ENCODE data around the gene C12orf60. TPM values are rescaled to one million over a fixed set of nuclear protein-coding genes. Genes with fewer than 3 reads are reported as not detected.

The C12orf60 gene
- total and polyA plus RNA-seq, 2 of the 8 experiments (the other 6 are each of a cell fraction or from before 2014, with no cell fraction given) = 1.2 to 1.5 TPM

DNA sequence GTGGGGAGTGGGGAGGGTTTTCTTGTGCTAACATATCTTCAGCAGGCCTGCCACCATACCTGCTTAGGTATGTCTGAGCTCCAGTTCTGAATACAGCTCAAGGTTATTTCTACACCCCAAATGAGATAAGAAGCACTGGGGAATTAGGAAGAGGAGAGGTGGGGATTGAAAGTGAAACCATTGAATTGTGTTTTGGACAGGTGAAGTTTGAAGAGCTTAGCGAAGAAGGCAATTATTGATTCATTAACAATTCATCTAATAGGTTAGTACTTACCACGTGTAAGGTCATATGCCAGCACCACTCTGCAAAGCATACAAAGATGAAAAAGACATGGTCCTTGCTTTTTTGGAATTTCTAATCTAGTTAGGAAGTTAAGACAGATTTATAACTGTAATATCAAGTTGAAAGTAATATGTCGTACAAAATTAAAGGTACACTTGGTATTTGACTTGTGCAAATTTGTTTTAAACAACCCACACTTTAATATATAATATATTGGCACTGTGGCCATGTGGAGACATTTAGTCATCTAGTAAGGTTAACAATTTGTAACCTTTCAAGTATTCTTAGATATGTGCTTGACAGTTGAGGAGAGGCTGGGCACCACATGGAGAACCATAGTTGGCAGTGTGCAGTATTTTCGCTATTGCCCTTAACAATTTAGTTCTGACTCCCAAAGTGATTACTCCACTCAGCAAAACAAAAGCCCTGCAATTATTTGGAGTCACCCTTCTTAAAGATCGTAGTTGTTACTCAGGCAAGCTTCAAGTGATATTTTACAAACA is 6.9 kb downstream of the C12orf60 start (continued):
- TF ChIP-seq HDAC2 (IDR thresholded peaks at IDR 0.05; ENCODE audit: borderline replicate concordance in 1 of 2, low read depth in 2 of 2, low read length in 2 of 2) = no peak
- TF ChIP-seq BCL11A (IDR thresholded peaks at IDR 0.05; ENCODE audit: low read depth in 2 of 2, low read length in 2 of 2) = no peak
- TF ChIP-seq POLR2AphosphoS5 (IDR thresholded peaks at IDR 0.05; ENCODE audit: low read depth, low read length) = no peak
- no peak for TF ChIP-seq KDM1A (IDR thresholded peaks at IDR 0.05; ENCODE audit: borderline replicate concordance, low read length)
- TF ChIP-seq JUND (IDR thresholded peaks at IDR 0.05; ENCODE audit: low read length) = no peak

Measured in H1 (cell line).